Stimulated activated CD4-positive, alpha-beta T cell treated with anti-CD3 and anti-CD28 coated beads, TNF-alpha, amount 100 ng/mL, for 48 hours (primary cell): Measurements from ENCODE around the gene NR2E3.

Experiments
- DNase-seq, 3 donors: peaks; one replicate each; pipeline ENCODE4 v3.0.0-alpha.2; 2020; ENCODE audit warnings: low read depth in 3 of 3

The NR2E3 gene

DNA sequence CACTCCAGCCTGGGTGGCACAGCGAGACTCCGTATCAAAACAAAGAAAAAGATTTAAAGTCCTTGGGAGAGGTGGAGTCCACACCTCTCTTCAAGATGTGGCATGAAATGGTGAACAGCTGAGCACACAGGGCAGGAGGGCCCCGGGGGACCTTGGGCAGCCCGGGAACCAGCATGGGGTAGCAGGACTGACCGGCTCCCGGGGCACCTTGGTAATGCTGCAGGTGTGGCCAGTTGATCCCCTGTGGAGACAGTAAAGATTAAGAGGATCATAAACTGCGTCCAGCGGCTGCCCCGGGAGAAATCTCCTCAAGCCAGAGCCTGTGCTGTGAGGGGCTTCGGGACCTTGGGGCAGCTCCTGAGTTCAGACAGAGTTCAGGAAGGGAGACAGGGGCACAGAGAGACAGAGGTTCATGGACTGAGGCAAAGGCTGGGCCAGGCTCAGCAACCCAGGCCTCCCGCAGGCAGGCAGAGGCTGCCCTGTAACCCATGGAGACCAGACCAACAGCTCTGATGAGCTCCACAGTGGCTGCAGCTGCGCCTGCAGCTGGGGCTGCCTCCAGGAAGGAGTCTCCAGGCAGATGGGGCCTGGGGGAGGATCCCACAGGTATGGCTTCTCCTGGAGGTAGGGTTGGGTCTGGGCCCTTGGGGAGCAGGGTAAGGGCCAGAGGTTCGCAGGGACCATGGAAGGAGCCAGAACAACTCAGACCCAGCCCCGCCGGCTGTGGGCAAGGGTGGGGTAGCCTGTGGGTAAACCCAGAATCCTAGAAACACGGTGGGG lies at the start of gene NR2E3:
Gene NR2E3 (plus strand): TSS at position 299 of the 780 bp plus-strand sequence. CDS start 190 bp downstream, at position 489.
- DNase-seq = no peak

GRCh38 chr15:71760852-71761251 lies 49.5 kb upstream of the NR2E3 start:
- no peak for DNase-seq

- DNase-seq = no peak
Observed at GRCh38 chr15:71761649-71762048, 48.7 kb upstream of the NR2E3 start.

DNA sequence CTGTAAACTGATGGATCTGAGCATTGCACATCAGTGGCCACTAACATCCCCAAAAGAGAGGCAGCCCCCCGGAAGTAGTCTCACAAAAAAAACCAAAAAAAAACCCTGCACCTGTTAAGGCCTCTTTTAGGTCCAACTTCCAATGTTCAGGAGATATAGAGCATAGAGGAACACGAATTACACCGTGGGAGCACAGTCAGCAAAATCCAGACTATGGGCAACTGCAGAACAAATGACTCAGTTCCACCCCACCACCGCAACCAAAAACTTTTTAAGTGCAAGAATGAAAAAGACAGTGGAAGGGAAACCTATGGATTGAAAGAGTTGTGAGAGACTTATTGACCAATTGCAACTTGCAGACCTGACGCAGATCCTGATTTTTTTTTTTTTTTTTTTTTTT lies 42.2 kb upstream of the NR2E3 start:
- DNase-seq = no peak

GRCh38 chr15:71773206-71773859 lies 37.0 kb upstream of the NR2E3 start:
- no peak for DNase-seq

- no peak for DNase-seq
Observed at GRCh38 chr15:71775856-71776255, 34.5 kb upstream of the NR2E3 start.

GRCh38 chr15:71776304-71776703 lies 34.0 kb upstream of the NR2E3 start:
- DNase-seq = no peak

DNA sequence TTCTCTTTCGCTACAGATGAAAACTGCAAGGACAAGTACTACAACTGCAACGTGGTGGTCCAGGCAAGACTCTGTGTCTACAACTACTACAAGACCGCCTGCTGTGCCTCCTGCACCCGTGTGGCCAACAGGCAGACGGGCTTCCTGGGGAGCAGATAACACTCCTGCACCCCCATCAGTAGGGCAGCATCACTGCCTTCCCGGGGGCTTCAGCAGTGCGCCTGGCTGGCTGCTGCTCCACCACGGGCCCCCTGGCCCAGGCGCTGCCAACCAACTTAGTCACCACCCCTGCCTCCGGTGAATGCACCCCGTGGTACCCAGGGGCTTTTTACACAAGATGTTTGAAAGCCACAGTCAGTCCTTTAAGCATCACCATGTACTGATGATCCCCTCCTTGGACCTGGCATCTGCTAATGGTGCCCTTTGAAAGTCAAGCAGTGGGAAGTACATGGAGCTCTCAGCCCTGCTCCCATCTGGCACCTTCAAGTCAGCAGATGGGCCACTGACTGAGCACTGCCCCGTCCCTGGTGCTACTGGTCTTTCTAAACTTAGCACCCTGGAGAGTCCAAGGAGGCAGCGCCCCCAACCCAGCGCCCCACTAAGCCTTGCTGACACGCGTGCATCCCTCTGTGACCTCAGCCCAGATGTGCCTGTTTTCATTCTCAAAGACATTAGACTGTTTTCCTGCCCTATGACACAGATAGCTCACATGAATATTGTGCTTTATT lies 33.0 kb upstream of the NR2E3 start:
- DNase-seq = no peak

DNA sequence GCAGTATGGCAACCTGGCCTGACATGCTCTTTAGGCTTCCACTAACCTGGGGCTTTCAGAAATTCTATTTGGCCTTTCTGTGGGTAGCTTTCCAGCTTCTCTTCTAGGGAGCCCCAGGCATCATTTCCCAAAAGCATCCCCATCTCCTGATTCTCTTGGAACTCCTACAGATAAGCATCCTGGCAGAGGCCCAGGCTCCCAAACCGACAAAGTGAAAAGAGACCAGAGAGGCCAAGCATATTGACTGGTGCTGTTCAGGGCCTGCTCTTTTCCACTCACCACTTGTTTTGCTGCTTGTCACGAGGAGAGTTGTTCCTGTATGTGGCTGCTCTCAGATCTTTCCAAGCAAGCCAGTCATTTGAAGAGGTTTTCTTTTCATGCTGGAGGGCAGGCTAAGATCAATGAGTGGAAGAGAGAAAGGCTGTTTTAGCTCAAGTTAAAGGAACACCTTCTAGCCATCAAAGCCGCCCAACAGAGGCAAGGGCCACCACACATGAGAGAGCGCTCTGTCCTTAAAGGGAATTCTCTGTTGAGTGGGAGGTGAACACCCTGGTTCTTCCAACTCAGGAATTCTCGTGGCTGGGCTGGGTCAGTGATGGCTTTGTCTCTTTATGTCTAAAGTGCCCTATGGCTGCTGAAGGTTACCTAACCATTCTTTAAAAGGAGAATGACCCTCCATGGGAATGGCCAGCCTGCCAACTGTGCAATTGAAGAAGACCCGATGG lies 31.1 kb upstream of the NR2E3 start:
- no peak for DNase-seq

DNA sequence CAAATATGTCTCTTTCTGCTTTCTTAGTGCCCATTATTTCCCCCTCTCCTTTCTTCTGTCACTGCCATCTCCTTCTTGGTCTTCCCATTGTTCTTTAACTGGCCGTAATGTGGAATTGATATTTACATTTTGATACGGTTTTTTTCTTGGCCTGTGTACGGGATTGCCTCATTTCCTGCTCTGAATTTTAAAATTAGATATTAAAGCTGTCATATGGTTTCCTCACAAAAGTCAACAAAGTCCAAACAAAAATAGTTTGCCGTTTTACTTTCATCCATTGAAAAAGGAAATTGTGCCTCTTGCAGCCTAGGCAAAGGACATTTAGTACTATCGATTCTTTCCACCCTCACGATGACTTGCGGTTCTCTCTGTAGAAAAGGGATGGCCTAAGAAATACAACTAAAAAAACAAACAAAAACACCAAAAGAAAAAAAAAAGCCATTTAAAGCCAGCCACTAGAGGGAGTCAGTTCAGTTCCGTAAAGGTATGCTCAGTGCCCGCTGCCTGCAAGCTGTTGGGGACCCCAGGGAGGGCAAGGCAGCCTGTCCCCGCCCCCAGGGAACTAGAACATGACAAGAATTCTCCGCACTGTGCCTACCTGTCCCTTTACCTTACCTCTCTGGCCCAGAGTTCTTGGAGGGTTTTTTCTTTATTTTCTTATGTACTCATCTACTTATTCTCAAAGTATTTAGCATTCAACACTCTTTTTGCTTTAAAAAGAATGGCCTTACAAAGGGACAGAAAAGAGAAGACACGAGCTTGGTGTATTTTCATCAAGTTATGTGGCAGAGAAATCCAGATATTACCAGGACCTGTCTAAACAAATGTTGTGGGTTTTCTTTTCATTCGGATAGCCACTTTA lies 30.0 kb upstream of the NR2E3 start:
- no peak for DNase-seq

GRCh38 chr15:71781179-71781964 lies 29.0 kb upstream of the NR2E3 start:
- DNase-seq = no peak

DNA sequence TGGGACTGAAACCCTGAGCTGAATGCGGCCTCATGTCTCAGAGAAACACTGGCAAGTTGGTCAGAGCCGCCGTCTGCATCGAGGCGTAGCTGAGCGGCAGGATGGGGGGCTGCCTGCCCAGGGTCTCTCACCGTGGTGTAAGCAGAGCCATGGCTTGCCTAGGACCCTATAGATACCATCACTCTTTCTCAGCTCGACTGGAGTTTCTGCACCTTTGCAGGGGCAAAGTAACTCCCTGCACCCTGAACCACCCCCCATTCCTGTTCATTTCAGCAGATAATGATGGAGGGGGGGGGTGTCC lies 28.4 kb upstream of the NR2E3 start:
- DNase-seq = no peak

DNA sequence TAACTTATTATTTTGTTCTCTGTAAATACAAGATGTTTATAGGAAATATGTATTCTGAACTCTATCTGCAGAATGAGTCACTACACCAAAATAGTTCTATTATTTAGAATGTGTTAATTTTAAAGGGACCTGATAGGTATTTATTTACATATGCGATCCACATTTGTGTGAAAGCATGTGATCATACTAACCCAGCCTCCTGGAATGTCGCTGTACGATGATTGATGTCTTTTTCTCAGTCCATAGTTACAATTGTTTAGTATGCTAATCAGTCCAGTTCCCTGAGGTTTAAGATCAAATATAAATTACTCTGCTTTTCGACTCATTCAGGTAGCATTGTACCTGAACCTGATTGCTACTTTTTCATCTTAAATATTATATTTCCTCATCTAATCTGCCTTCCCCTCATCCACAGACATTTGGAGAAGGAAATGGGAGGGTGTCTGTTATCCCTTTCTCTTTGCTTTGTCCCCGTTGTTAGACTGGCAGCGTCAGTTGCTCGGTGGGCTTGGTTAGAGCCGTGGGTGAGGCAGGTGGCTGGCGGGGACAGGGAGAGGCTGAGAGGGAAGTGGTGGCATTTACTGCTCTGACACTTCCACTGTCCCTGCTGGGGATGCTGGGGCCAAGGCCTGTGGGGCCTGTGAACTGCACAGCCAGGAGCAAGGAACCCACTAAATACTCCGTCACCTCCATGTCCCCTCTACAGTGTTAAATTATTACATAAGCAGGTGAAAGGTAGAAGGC lies 27.8 kb upstream of the NR2E3 start:
- no peak for DNase-seq

- DNase-seq = no peak
Observed at GRCh38 chr15:71784719-71785118, 25.6 kb upstream of the NR2E3 start.

DNA sequence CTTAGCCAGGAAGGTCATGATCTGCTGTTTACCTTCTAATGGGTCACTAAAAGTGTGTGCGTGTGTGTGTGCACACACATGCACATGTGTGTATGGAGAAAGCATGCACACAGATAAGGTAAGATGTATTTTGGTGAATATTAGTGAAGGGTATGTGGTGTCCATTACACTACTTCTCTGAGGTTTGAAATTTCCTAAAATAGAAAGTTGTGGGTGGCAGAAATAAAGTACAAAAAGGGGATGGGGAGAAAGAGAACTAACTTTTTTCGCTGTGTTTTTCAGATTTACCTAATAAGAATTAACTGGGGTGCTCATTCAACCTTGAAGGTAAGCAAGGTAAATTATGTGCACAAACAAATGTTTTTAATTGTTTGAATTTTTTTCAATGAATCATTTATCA lies 24.4 kb upstream of the NR2E3 start:
- DNase-seq = no peak

- no peak for DNase-seq
Observed at GRCh38 chr15:71786673-71787072, 23.7 kb upstream of the NR2E3 start.

- no peak for DNase-seq
Observed at GRCh38 chr15:71788646-71789579, 21.4 kb upstream of the NR2E3 start.

- DNase-seq = no peak
Observed at GRCh38 chr15:71789616-71790015, 20.7 kb upstream of the NR2E3 start.

DNA sequence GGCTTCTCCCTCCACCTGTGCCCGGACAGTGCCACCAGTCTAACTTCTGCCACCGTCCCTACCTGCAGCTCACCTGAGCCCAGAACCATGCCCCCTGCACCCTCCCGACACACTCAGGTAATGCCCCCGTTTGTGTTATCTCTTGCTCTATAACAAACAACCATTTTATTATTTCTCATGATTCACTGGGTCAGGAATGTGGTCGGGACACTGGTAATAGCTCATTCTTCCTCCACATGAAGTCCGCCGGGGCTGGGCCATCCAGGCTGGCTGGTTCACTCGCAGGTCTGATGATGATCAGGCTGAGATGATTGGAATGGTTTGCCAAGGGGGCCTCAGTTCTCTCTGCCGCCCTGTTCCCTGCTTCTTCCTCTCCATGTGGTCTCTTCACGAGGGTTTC lies 20.3 kb upstream of the NR2E3 start:
- DNase-seq = no peak
